ENCODE measurements around the gene RBM6. TPM values are rescaled to one million over a fixed set of nuclear protein-coding genes. Genes with fewer than 3 reads are reported as not detected.

Gene RBM6
- total and polyA plus RNA-seq, 2 of the 4 experiments (the other 2 are of a cell fraction), result 38.5 to 64.6 TPM

- H3K14ac ChIP-seq (replicated peaks; ENCODE audit: low read depth, low read length), result no peak overlapping the region
- H3K9me1 ChIP-seq (ENCODE audit: insufficient read depth, low read length), result peaks cover 2% of the 10 kb centered on the region; the same call in 1 of the 2 replicates
- BruUV-seq (replicated peaks), result no TSS peak
- no peaks in the 10 kb centered on the region for H3K79me1 ChIP-seq (ENCODE audit: low read depth in 1 of 2, low read length in 2 of 2)
- no peak overlapping the region for H2BK5ac ChIP-seq (ENCODE audit: low read depth, low read length, poor library complexity, severe bottlenecking)
- H3K9ac ChIP-seq (ENCODE audit: low read depth, low read length), result no peak overlapping the region
- in situ Hi-C loops (cut with MboI; ENCODE audit: low sequenced_read_pairs), result no loop called here
- intact Hi-C loops (cut with micrococcal nuclease), result no loop called here
- H2AK5ac ChIP-seq (ENCODE audit: low read depth, low read length), result no peak overlapping the region
- no peak overlapping the region for H4K91ac ChIP-seq (ENCODE audit: insufficient read depth, low read depth, low read length)
- H2AFZ ChIP-seq (replicated peaks; ENCODE audit: low read length, poor library complexity), result no peak overlapping the region
- no peak overlapping the region for H2BK15ac ChIP-seq (ENCODE audit: low read depth, low read length)
- H2BK120ac ChIP-seq (ENCODE audit: low read depth, low read length), result no peak overlapping the region
- no peaks in the 10 kb centered on the region for H3K36me3 ChIP-seq (ENCODE audit: control insufficient read depth, insufficient read depth, low read length)
- no peaks in the 10 kb centered on the region for H3K9me3 ChIP-seq (ENCODE audit: control insufficient read depth, insufficient read depth, low read length)
- DNase-seq, result no peak
- no peak overlapping the region for H4K8ac ChIP-seq (ENCODE audit: low read depth in 2 of 2, low read length in 2 of 2)
- no peak overlapping the region for H3K23ac ChIP-seq (ENCODE audit: low read depth, low read length)
- no peaks in the 10 kb centered on the region for H3K27me3 ChIP-seq (ENCODE audit: control insufficient read depth, insufficient read depth, low read length)
- H4K5ac ChIP-seq (ENCODE audit: low read depth, low read length), result no peak overlapping the region
- no peaks in the 10 kb centered on the region for H4K20me1 ChIP-seq (ENCODE audit: insufficient read depth, low read length)
- TF ChIP-seq MAZ (IDR thresholded peaks at IDR 0.05; ENCODE audit: borderline replicate concordance, low read depth, low read length), result no peak
- no peak for TF ChIP-seq ELK1 (IDR thresholded peaks at IDR 0.05; ENCODE audit: borderline replicate concordance, low read depth, low read length)
- H2AK9ac ChIP-seq (replicated peaks; ENCODE audit: low read depth, low read length, poor library complexity), result no peak overlapping the region
- peaks cover 10% of the 10 kb centered on the region for H3K4me1 ChIP-seq (ENCODE audit: control insufficient read depth, insufficient read depth, low read length)
- no peak overlapping the region for H3K4me3 ChIP-seq (ENCODE audit: insufficient read depth, low read depth, low read length)
- ChIA-PET CTCF (no interaction called here), POLR2A (ENCODE audit: unreplicated experiment) (no interaction called here)
- H3K56ac ChIP-seq (ENCODE audit: extremely low read depth, insufficient read depth, low read length), result no peak overlapping the region
- WGBS, 2 experiments (ENCODE audit: extremely low coverage in 2 of 2, insufficient read length in 1 of 2), result 53% methylated on average over 4 of the region's 6 CpGs; no CpG with 5 or more reads in 1 of the 2 experiments
- no peak overlapping the region for H3K4me2 ChIP-seq (ENCODE audit: low read depth, low read length)
- no peak overlapping the region for H3K4ac ChIP-seq (ENCODE audit: low read depth, low read length)
- H3K27ac ChIP-seq (ENCODE audit: insufficient read depth, low read length), result no peak overlapping the region
- ATAC-seq (ENCODE audit: low read depth), result no peak
- H3K18ac ChIP-seq (ENCODE audit: low read depth, low read length), result no peak overlapping the region
- no peak overlapping the region for H2BK20ac ChIP-seq (ENCODE audit: low read depth, low read length)
- dilution Hi-C loops (cut with HindIII; ENCODE audit: low sequenced_read_pairs, unreplicated experiment), result no loop called here
Observed at GRCh38 chr3:49898991-49899390, 41.0 kb upstream of the RBM6 start.
